Activated T-helper 2 cell treated with anti-CD3 and anti-CD28 coated beads, Interferon-gamma antibody, Interleukin-2, Interleukin-4, amounts not matched to agents 10 μg/mL and 5 μg/mL and 100 μg/mL, durations not matched to agents 14 hours and 24 hours and 36 hours (primary cell): ENCODE results near the gene ANKRD22. TPM values are rescaled to one million over a fixed set of nuclear protein-coding genes. Genes with fewer than 3 reads are reported as not detected.
"Not testable (repeated sequence)": the region's sequence is repeated elsewhere in the genome, so short reads cannot be mapped to it uniquely, and the experiment has no call there.

ENCODE experiments used
- DNase-seq: peaks from one replicate; pipeline ENCODE4 v3.0.0; 2021; ENCODE audit warnings: low spot score
- H3K27ac Mint-ChIP-seq: one replicate; pipeline ENCODE4 v1.8.0; 2021; ENCODE audit warnings: mixed read lengths
- H3K27me3 Mint-ChIP-seq: one replicate; pipeline ENCODE4 v1.8.0; 2021; ENCODE audit warnings: low read depth, mixed read lengths
- H3K36me3 Mint-ChIP-seq: one replicate; pipeline ENCODE4 v1.8.0; 2021; ENCODE audit warnings: low read depth, mixed read lengths
- H3K4me1 Mint-ChIP-seq: one replicate; pipeline ENCODE4 v1.8.0; 2021; ENCODE audit warnings: low read depth, mixed read lengths
- H3K4me3 Mint-ChIP-seq: one replicate; pipeline ENCODE4 v1.8.0; 2021; ENCODE audit warnings: low read depth, mild to moderate bottlenecking, moderate library complexity, mixed read lengths
- H3K9me3 Mint-ChIP-seq: one replicate; pipeline ENCODE4 v1.8.0; 2021; ENCODE audit warnings: mixed read lengths
- intact Hi-C: fragments of 100-400 bp; cut with micrococcal nuclease; formaldehyde crosslinking; loops from one replicate; pipeline ENCODE4 v1.15.1; 2023
- total RNA-seq: library from RNA; stranded (reverse); gene quantifications from 2 replicates; pipeline ENCODE4 v1.2.3, GENCODE V29; 2022

Gene ANKRD22
- total RNA-seq, 1 donor from 2014 or later = not detected

DNA sequence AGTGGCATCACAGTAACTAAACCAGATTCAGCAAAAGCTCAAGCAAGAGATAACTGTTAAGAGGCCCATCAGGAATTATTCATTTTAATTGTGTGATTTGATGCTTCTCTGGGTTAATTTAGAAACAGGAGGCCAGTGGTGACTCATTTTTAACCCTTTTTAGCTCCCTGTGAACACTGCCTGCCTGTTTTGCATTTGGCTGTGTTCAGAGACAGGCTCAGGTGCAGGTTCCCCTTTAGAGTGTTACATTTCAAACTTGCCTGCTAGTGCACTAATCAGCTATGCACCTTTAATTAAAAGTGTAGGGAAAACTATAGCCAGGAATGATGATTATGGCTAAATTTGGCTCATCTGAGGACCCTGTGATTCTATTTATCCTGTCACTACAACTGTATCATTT, 34.9 kb upstream of the ANKRD22 start:
- Mint-ChIP-seq H3K4me3 (no peak overlapping the region), H3K27me3 (no peaks in the 10 kb centered on the region), H3K36me3 (peaks cover 52% of the 10 kb centered on the region), H3K4me1 (peaks cover 76% of the 10 kb centered on the region), H3K27ac (no peak overlapping the region), H3K9me3 (no peaks in the 10 kb centered on the region)
- intact Hi-C loops = loop anchor here (1.0 kb wide), 1 partner anchor 9 kb away; no protein-coding TSS in a partner anchor
- DNase-seq = no peak

DNA sequence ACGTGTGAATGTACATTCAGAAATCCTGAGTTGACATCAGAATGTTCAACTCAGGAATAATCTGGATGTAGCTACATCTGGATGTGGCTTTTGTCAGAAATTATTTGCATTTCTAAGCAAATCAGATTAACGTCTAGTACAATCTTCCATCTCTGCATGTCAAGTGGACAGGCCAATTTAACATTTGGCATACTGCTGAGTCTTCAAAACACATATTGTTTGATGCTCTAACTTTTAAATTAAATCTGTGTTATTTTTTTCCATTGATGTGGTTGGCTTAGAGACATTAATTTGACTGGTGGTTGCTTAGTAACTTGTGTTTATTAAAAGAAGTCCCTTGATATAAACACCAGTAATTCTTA, 31.8 kb upstream of the ANKRD22 start:
- Mint-ChIP-seq H3K4me3 (peak overlapping the region; percentile 97), H3K4me1 (peaks cover 69% of the 10 kb centered on the region), H3K36me3 (peaks cover 44% of the 10 kb centered on the region), H3K27me3 (no peaks in the 10 kb centered on the region), H3K9me3 (peaks cover under 1% of the 10 kb centered on the region), H3K27ac (peak overlapping the region; percentile 60)
- intact Hi-C loops = loop anchor here (5.0 kb wide), 2 partner anchors 49 to 1021 kb away; partner anchors contain the start of genes KLLN and PTEN
- no peak for DNase-seq

GRCh38 chr10:88882646-88883447, 31.2 kb upstream of the ANKRD22 start:
- Mint-ChIP-seq H3K4me3 (peak overlapping the region; percentile 97), H3K36me3 (peaks cover 47% of the 10 kb centered on the region), H3K27ac (peak overlapping the region; percentile 98), H3K4me1 (peaks cover 69% of the 10 kb centered on the region)
- H3K27me3 Mint-ChIP-seq, H3K9me3 Mint-ChIP-seq, DNase-seq: not testable (repeated sequence)
- intact Hi-C loops = loop anchor here (5.0 kb wide), 2 partner anchors 49 to 1021 kb away; partner anchors contain the start of genes KLLN and PTEN

- H3K4me1 Mint-ChIP-seq = peaks cover 68% of the 10 kb centered on the region
- peak overlapping the region; percentile 97 for H3K4me3 Mint-ChIP-seq
- intact Hi-C loops = loop anchor here (2.0 to 5.0 kb wide), 3 partner anchors 47 to 1020 kb away; partner anchors contain the start of genes KLLN and PTEN
- H3K27me3 Mint-ChIP-seq = no peaks in the 10 kb centered on the region
- peak overlapping the region; percentile 98 for H3K27ac Mint-ChIP-seq
- DNase-seq = no peak
- peaks cover 47% of the 10 kb centered on the region for H3K36me3 Mint-ChIP-seq
- H3K9me3 Mint-ChIP-seq = peaks cover 7% of the 10 kb centered on the region
Measured at GRCh38 chr10:88881922-88882645, 30.4 kb upstream of the ANKRD22 start.

GRCh38 chr10:88881320-88881719, 29.7 kb upstream of the ANKRD22 start:
- Mint-ChIP-seq H3K9me3 (peaks cover 13% of the 10 kb centered on the region), H3K4me1 (peaks cover 65% of the 10 kb centered on the region), H3K4me3 (peak overlapping the region; percentile 97), H3K27me3 (no peaks in the 10 kb centered on the region), H3K27ac (peak overlapping the region; percentile 98), H3K36me3 (peaks cover 49% of the 10 kb centered on the region)
- intact Hi-C loops = loop anchor here (2.0 to 5.0 kb wide), 3 partner anchors 47 to 1019 kb away; partner anchors contain the start of genes KLLN and PTEN
- DNase-seq = no peak

DNA sequence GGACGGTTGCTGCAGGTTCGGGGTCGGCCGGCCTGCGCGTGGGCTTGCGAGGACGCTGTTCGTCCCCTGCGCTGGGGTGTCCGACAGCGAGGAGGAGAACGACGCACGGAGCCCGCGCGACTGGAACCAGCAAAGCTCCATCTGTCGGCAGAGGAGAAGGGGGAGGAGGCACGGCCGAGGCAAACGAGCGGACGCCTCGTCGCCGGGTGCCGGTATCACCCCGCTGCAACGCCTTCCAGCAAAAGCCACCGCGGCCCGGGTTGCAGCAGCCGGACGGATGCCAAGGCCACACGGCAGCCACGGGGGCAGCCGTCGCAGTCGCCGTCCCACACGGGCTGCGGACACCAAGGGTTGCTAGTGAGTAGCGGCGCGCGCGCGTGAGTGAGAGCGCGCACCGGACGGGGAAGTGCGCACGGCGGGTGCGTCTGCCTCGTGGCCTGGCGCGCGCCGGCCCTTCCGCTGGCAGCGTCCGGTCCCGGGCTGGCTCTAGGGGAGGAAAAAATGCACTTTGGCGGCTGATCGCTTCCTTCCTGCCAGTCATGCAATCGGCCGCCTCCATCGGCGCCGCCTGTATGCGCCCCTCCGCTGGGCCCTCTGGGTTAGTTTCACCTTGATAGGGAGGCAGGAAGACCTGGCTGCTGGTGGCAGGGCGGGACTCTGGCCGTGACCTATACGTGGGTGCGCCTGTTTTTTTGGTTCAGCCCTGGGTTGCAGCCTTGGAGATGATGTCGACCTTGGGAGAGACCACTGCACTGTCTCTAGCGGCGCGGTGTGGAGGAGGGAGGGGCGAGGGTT, 28.8 kb upstream of the ANKRD22 start:
- Mint-ChIP-seq H3K27ac (peak overlapping the region; percentile 98), H3K9me3 (peaks cover 13% of the 10 kb centered on the region), H3K4me3 (peak overlapping the region; percentile 97), H3K36me3 (peaks cover 44% of the 10 kb centered on the region), H3K4me1 (peaks cover 59% of the 10 kb centered on the region), H3K27me3 (no peaks in the 10 kb centered on the region)
- intact Hi-C loops = loop anchor here (1.0 to 5.0 kb wide), 7 partner anchors 17 to 1018 kb away; partner anchors contain the start of genes KLLN and PTEN
- peak; percentile 79 for DNase-seq

DNA sequence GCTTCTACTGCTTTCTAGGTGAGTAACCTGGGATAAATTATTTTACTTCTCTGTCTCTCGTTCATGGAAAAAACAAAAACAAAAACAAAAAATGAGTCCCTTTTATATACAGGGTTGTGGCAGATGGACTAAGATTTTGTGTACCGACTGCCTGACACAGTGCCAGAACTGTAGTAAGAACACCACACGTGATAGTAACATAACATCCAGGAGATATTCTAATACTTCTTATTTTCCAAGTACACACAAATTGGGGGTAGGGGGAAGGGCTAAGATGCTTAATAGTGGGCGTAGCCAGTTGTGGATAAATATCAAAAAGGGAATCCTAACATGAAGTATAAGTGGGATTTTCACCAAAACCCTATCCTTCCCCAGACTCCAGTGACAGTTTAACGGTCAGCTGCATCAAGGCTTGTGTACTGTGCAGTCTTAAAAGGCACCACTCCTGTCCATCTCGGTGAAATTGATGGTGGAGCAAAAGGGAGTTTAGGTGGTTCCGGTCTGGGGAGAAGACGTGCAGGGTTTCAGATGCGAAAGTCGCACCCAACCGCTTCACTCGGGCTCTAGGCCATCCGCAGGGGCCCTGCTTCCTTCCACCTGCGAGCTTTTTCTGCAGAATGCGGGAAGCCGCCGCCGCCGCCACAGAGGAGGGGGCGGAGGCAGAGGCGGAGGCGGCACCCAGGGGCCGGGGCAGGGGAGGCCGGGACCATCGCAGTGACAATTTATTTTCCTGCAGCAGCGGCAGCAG, 28.1 kb upstream of the ANKRD22 start, which contains the start of gene STAMBPL1:
Gene STAMBPL1, plus strand, starts transcription at position 712 of the 748 bp plus-strand sequence. CDS start 21,464 bp downstream, outside the sequence.
- Mint-ChIP-seq H3K4me3 (peak within 1 kb of the TSS; percentile 97), H3K36me3 (peaks cover 39% of the 10 kb centered on the region), H3K27me3 (no peaks in the 10 kb centered on the region), H3K4me1 (peaks cover 55% of the 10 kb centered on the region), H3K27ac (peak within 1 kb of the TSS; percentile 98), H3K9me3 (peaks cover 13% of the 10 kb centered on the region)
- intact Hi-C loops = loop anchor here (1.0 to 5.0 kb wide), 7 partner anchors 18 to 1017 kb away; partner anchors contain the start of genes KLLN and PTEN
- no peak for DNase-seq

DNA sequence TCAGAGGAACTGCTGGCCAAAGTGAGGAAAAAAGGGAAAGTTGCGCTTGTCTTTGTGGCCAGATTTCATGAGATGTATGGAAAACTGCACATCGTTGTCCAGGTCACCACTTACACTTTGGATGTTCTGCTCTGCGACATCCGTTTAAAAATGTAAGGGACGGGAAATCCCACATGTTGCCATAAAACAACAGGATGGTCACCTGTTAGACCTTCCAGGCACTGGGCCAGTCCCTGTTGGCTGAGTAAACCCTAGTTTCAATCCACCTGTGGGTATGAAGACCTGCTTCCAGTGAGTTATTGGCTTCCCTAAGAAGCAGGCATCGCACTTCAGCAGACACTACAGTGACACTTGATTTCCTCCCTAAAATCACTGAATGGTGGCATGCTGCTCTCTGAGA, 25.7 kb upstream of the ANKRD22 start:
- Mint-ChIP-seq H3K4me1 (peaks cover 37% of the 10 kb centered on the region), H3K27ac (no peak overlapping the region), H3K4me3 (no peak overlapping the region), H3K27me3 (no peaks in the 10 kb centered on the region), H3K9me3 (peaks cover 13% of the 10 kb centered on the region), H3K36me3 (peaks cover 24% of the 10 kb centered on the region)
- no peak for DNase-seq
- intact Hi-C loops = no loop called here

GRCh38 chr10:88875081-88875480, 23.4 kb upstream of the ANKRD22 start:
- Mint-ChIP-seq H3K9me3 (peaks cover 13% of the 10 kb centered on the region), H3K27me3 (no peaks in the 10 kb centered on the region), H3K36me3 (peaks cover 8% of the 10 kb centered on the region), H3K4me3 (no peak overlapping the region), H3K27ac (no peak overlapping the region), H3K4me1 (peaks cover 30% of the 10 kb centered on the region)
- DNase-seq = no peak
- intact Hi-C loops = no loop called here

DNA sequence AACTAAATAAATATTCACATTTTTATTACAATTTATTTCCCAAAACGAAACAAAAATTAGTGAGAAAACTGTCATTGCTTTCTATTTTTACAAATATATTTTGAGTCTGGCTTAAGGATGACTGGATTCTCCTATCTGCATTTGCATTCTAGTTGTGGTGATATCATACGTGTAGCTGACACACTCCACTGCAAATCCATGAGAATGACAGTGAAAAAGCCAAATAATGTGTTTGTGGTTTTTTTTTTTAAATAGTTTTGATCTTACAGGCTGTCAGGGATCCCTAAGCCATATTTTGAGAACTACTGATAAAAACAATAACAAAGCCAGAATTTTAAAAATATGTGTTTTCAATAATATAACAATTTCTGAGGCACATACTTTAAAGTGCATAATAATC, 22.6 kb upstream of the ANKRD22 start:
- Mint-ChIP-seq H3K36me3 (peaks cover 8% of the 10 kb centered on the region), H3K4me3 (no peak overlapping the region), H3K27me3 (no peaks in the 10 kb centered on the region), H3K9me3 (peaks cover 13% of the 10 kb centered on the region), H3K27ac (no peak overlapping the region), H3K4me1 (peaks cover 25% of the 10 kb centered on the region)
- intact Hi-C loops = no loop called here
- no peak for DNase-seq

GRCh38 chr10:88873757-88874156, 22.1 kb upstream of the ANKRD22 start:
- H3K4me3 Mint-ChIP-seq = no peak overlapping the region
- intact Hi-C loops = no loop called here

More at GRCh38 chr10:88873757-88874156, 22.1 kb upstream of the ANKRD22 start:
- no peaks in the 10 kb centered on the region for H3K27me3 Mint-ChIP-seq
- H3K4me1 Mint-ChIP-seq = peaks cover 19% of the 10 kb centered on the region
- no peak for DNase-seq
- no peak overlapping the region for H3K27ac Mint-ChIP-seq
- peaks cover 13% of the 10 kb centered on the region for H3K9me3 Mint-ChIP-seq
- peaks cover 8% of the 10 kb centered on the region for H3K36me3 Mint-ChIP-seq
